ENCODE data around the gene CCDC50.

CCDC50 gene

DNA sequence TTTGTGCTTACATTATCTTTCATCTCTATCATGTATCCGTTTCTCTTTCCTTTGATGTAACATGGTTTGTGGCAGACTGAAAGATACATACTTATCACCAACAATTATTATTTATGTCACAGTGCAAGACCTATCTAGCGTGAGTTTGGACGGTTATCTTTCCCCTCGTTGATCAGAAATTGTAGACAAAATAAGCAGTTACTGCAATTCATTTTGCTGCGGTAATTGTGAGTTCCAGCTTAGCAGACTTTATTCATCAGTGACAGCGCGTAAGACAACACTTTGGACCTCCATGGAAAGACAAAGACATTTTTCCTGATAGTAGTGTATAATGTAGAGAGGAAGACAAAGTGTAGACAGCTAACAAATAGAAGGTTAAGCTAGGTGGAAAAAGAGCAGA, 52.1 kb downstream of the CCDC50 start:
- POLR2A ChIA-PET, result no interaction called here
- no peak for TF ChIP-seq HDGF (IDR thresholded peaks at IDR 0.05; ENCODE audit: borderline replicate concordance)
- TF ChIP-seq, protein P1, sequence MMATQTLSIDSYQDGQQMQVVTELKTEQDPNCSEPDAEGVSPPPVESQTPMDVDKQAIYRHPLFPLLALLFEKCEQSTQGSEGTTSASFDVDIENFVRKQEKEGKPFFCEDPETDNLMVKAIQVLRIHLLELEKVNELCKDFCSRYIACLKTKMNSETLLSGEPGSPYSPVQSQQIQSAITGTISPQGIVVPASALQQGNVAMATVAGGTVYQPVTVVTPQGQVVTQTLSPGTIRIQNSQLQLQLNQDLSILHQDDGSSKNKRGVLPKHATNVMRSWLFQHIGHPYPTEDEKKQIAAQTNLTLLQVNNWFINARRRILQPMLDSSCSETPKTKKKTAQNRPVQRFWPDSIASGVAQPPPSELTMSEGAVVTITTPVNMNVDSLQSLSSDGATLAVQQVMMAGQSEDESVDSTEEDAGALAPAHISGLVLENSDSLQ (IDR thresholded peaks at IDR 0.05), result no peak
- TF ChIP-seq SP1 (IDR thresholded peaks at IDR 0.05), result no peak
- no peak for TF ChIP-seq FOXA1 (IDR thresholded peaks at IDR 0.05)
- no peak for TF ChIP-seq BHLHE40 (IDR thresholded peaks at IDR 0.05; ENCODE audit: borderline replicate concordance)
- TF ChIP-seq LEF1 (IDR thresholded peaks at IDR 0.05; ENCODE audit: borderline replicate concordance), result no peak
- TF ChIP-seq ELF4 (IDR thresholded peaks at IDR 0.05), result no peak
- no peak for TF ChIP-seq ZNF384 (IDR thresholded peaks at IDR 0.05)
- TF ChIP-seq TARDBP (IDR thresholded peaks at IDR 0.05), result no peak
- TF ChIP-seq CTBP1 (IDR thresholded peaks at IDR 0.05; ENCODE audit: borderline replicate concordance), result no peak
- no peak for TF ChIP-seq FOXK2 (IDR thresholded peaks at IDR 0.05)
- no peak for TF ChIP-seq SUZ12 (IDR thresholded peaks at IDR 0.05)
- no peak for TF ChIP-seq FOXM1 (IDR thresholded peaks at IDR 0.05; ENCODE audit: borderline replicate concordance)
- TF ChIP-seq NFRKB (IDR thresholded peaks at IDR 0.05), result no peak
- TF ChIP-seq L3MBTL2 (conservative IDR thresholded peaks at IDR 0.05), result no peak
- TF ChIP-seq ARNT (IDR thresholded peaks at IDR 0.05), result no peak
- DNase-seq (ENCODE audit: extremely low spot score), result no peak
- CTCF ChIA-PET, result no interaction called here

DNA sequence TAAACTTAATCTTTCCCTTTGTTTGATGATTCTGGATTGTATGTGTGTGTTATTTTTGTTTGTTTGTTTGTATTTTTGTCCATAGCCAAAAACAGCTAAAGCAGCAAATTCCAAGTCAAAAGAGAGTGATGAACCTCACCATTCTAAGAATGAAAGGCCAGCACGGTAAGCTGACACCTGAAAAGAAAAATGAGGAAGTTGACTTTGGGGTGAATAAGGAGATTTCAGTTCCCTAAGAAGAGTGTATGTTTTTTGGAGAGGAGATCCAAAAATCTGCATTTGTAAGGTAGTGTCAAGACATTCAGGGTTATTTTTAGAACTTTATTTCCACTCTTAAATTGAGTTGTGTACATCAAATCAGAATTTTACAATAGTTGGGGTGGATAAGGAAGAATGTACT, 53.5 kb downstream of the CCDC50 start:
- ChIA-PET POLR2A (no interaction called here), CTCF (no interaction called here)
- no peak for DNase-seq (ENCODE audit: extremely low spot score)
- TF ChIP-seq TARDBP (IDR thresholded peaks at IDR 0.05), result no peak
- TF ChIP-seq, protein P1 (IDR thresholded peaks at IDR 0.05), result no peak
- TF ChIP-seq ARNT (IDR thresholded peaks at IDR 0.05), result no peak
- no peak for TF ChIP-seq LEF1 (IDR thresholded peaks at IDR 0.05; ENCODE audit: borderline replicate concordance)
- TF ChIP-seq SP1 (IDR thresholded peaks at IDR 0.05), result no peak
- TF ChIP-seq NFRKB (IDR thresholded peaks at IDR 0.05), result no peak
- no peak for TF ChIP-seq HDGF (IDR thresholded peaks at IDR 0.05; ENCODE audit: borderline replicate concordance)

DNA sequence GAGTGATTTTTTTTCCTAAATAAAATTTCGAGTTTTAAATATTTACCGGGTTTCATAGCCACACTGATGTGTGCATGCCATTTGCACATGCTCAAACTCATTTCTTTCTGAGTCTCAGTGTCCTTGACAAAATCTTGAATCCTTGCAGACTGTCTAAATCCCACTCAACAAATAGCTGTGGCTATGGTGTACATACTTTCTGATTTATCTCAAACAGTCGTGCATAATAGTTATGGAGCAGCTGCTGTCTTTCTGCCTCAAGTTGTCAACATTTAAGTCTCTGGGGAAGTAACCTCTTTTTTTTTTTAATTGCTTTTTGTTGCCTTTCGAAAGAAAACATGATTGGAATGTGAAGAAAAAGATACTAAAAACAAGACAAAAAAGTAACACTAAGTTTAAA, 53.9 kb downstream of the CCDC50 start:
- no peak for DNase-seq (ENCODE audit: extremely low spot score)
- POLR2A ChIA-PET, result no interaction called here
- TF ChIP-seq ARNT (IDR thresholded peaks at IDR 0.05), result no peak
- no peak for TF ChIP-seq SP1 (IDR thresholded peaks at IDR 0.05)
- CTCF ChIA-PET, result no interaction called here

DNA sequence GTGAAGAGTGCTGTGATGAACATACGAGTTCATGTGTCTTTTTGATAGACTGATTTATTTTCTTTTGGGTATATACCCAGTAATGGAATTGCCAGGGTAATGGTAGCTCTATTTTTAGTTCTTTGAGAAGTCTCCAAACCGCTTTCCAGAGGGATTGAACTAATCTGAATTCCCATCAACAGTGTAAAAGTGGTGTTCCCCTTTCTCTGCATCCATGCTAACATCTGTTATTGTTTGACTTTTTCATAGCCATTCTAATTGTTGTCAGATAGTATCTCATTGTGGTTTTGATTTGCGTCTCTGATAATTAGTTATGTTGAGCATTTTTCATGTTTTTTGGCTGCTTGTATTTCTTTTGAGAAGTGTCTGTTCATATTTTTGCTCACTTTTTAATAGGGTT, 55.9 kb downstream of the CCDC50 start:
- DNase-seq (ENCODE audit: extremely low spot score), result no peak
- ChIA-PET POLR2A (no interaction called here), CTCF (interaction anchor here (0.8 kb wide), 1 partner anchor 281 kb away, joined by 3 read pairs; no protein-coding TSS in a partner anchor)
- TF ChIP-seq, protein P1 (IDR thresholded peaks at IDR 0.05), result no peak

DNA sequence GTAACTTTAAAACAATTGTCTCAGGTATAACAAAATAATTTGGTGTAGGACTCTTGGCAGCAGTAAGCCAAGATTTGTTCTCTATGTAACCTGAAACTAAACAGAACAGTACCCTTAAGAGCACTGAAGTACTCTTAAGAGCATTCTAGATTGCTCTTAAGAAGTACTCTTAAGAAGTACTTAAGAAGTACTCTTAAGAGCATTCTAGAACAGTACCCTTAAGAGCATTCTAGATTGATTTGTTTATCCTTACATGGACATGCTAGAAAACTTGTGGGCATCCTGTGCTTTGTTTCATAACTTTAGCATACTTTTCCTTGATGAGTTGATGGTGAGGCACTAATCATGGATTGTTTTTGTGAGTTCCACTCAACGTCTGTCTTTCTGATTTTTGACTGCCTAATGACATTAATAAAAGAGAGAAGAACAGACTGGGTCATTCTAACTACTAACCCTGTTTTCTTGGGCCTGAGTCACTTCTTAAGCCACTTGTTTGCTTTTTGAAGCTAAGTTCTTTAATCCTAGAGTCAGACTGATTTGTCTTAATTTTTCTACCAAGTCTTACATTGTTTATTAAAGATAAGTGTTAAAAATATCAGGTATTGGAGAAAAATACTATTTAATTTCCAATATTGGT, 58.4 kb downstream of the CCDC50 start:
- no peak for DNase-seq (ENCODE audit: extremely low spot score)
- TF ChIP-seq LEF1 (IDR thresholded peaks at IDR 0.05; ENCODE audit: borderline replicate concordance), result no peak
- no peak for TF ChIP-seq ZNF384 (IDR thresholded peaks at IDR 0.05)
- no peak for TF ChIP-seq NFRKB (IDR thresholded peaks at IDR 0.05)
- TF ChIP-seq ARNT (IDR thresholded peaks at IDR 0.05), result no peak
- TF ChIP-seq, protein P1 (IDR thresholded peaks at IDR 0.05), result no peak
- POLR2A ChIA-PET, result no interaction called here
- CTCF ChIA-PET, result no interaction called here

DNA sequence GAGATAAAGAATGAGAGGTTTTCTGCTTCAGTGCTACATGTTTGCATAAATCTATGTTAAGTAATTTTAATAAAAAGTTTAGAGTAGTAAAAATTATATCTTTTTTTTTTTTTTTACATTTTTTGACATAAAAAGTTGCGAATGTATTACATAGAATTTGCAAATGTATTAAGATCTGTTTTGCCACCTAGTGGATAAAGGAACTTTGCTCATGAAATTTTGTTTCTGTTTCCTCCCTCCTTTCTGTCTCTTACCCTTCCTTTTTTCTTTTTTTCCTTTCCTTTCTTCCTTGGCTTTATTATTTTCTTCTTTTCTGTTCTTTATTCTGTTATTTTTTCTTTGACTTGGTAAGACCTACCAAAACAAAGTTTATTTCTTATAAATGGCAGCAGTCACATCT, 59.6 kb downstream of the CCDC50 start:
- no peak for TF ChIP-seq FOXA1 (IDR thresholded peaks at IDR 0.05)
- TF ChIP-seq, protein P1 (IDR thresholded peaks at IDR 0.05), result no peak
- no peak for TF ChIP-seq TARDBP (IDR thresholded peaks at IDR 0.05)
- no peak for TF ChIP-seq FOXK2 (IDR thresholded peaks at IDR 0.05)
- no peak for TF ChIP-seq L3MBTL2 (conservative IDR thresholded peaks at IDR 0.05)
- no peak for TF ChIP-seq SUZ12 (IDR thresholded peaks at IDR 0.05)
- TF ChIP-seq ARNT (IDR thresholded peaks at IDR 0.05), result no peak
- TF ChIP-seq CTBP1 (IDR thresholded peaks at IDR 0.05; ENCODE audit: borderline replicate concordance), result no peak
- TF ChIP-seq ELF4 (IDR thresholded peaks at IDR 0.05), result no peak
- no peak for TF ChIP-seq HDGF (IDR thresholded peaks at IDR 0.05; ENCODE audit: borderline replicate concordance)
- TF ChIP-seq ZNF384 (IDR thresholded peaks at IDR 0.05), result no peak
- TF ChIP-seq SP1 (IDR thresholded peaks at IDR 0.05), result no peak
- TF ChIP-seq LEF1 (IDR thresholded peaks at IDR 0.05; ENCODE audit: borderline replicate concordance), result no peak
- no peak for TF ChIP-seq NFRKB (IDR thresholded peaks at IDR 0.05)
- TF ChIP-seq FOXM1 (IDR thresholded peaks at IDR 0.05; ENCODE audit: borderline replicate concordance), result no peak
- no peak for TF ChIP-seq BHLHE40 (IDR thresholded peaks at IDR 0.05; ENCODE audit: borderline replicate concordance)
- POLR2A ChIA-PET, result no interaction called here
- no peak for DNase-seq (ENCODE audit: extremely low spot score)
- CTCF ChIA-PET, result no interaction called here

All from HEK293T (cell line).